ENCODE measurements around the gene CAVIN1. TPM values are rescaled to one million over a fixed set of nuclear protein-coding genes. Genes with fewer than 3 reads are reported as not detected.
A peak's percentile ranks its signal among the peaks of the same experiment; 100 is the strongest.
"Not testable (repeated sequence)": the region's sequence is repeated elsewhere in the genome, so short reads cannot be mapped to it uniquely, and the experiment has no call there.

CAVIN1 gene
- polyA plus RNA-seq, 12 donors = 209 to 442 (median 249) TPM

DNA sequence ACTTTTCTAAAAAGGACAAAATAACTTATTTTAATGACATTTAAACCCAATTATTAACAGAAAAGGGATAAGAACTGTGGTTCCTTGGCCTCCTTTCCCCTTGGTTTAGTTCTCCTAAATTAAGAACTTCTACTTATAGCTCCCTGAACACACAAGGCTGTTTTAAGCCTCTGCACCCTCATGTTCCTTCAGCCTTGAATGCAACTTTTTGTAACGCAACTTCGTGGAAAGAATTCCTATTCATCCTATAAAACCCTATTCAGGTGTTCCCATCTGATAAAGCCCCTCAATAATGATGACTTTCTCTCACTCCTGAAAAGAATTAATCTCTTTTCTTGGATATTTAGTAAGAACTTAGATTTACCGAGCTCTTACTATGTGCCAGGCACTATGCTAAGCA is 41.2 kb downstream of the CAVIN1 start:
- DNase-seq = no peak

DNA sequence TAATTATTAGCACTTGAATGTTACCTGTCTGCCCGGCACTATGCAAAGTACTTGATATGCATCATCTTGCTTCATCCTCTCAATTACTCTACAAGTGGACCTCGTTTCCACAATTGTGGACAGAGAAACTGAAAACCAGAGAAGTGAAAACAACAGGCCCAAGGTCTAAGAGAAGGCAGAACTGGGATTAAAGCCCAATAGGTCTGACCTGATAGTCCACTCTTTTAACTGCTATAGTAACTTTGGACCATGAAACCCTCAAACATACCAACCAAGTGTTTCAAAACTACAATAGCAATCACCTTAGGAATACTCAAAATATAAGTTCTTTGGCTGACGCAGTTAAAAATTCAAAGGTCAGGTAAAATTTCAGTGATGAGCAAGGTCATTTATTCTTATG is 42.1 kb downstream of the CAVIN1 start:
- DNase-seq = no peak

DNA sequence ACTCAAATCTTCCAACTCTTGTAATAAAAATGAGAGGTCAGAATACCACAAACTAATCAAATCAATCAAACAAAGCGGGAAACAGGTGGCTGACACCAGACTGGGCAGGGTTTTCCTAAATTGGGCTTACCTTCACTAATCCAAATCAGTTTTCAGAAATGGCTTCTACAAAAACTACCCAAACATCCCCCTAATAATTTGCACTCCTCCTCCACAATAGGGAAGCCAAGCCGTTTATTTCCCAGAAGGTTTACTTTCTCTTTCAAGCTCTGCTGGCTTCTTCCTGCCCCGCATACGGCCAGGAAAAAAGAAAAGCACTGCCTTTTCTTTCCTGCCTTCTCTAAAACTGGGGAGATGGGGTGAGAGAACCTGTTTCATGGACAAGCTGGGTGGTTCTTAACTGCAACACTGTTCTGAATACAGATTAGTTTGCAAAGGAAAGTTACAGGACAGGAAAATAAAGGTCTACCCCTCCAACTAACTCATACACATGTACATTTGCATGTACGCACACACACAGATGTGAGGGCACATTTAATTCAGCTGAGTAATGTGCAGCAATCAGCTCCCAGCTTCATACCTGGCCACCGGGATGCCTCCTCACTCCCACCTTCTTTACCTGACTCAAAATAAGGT is 44.0 kb downstream of the CAVIN1 start:
- peak; percentile 68 for DNase-seq

DNA sequence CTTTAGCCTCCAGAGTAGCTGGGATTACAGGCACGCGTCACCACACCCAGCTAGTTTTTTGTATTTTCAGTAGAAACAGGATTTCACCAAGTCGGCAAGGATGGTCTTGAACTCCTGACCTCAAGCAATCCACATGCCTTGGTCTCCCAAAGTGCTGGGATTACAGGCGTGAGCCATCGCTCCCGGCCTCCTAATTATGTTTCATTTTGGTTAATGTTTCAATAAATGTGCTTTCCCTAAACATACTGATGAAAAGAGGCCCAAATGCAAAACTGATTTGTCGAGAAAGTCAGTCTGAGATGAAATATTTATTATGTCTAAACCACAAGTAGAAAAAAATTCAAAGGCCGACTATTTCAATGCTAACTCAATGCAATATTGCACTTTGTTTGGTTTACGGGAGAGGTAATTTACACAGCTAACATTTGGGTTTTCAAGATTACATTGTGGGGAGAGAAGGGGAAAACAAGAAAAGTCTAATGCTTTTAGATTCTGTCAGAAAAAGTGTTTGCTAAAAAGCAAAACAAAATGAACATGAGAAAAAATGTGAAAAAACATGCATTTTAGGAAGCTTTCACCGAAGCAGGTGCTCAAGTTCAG is 44.6 kb downstream of the CAVIN1 start:
- DNase-seq = no peak

DNA sequence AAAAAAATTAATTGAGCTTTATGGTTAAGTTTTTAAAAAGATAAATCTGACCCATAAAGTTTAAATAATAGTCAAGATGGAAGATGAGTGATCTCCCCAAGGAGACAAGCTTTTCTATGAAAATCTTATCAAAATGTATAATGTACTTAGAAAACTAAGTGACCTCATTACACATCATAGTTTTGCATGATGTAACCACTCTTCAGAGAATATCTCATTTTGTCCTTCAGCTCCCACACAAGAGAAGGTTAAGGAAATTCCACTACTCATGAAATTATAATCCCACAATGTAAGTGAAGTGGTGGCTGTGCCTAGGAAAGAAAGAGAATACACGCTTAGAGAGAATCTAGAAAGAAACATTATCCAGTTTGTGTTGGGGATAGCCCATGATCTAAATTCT is 49.2 kb downstream of the CAVIN1 start:
- DNase-seq = no peak

DNA sequence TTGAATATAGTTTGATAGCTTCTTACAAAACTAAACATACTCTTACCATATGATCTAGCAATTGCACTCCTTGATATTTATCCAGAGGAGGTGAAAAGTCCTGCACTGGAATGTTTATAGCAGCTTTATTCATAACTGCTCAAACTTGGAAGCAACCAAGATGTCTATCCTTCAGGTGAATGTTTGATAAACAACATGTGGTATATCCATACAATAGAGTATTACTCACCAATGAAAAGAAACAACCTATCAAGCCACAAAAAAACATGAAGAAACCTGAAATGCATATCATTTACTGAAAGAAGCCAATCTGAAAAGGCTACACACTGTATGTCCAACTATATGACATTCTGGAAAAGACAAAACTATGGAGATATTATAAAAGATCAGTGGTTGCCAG is 50.9 kb downstream of the CAVIN1 start:
- DNase-seq = no peak

DNA sequence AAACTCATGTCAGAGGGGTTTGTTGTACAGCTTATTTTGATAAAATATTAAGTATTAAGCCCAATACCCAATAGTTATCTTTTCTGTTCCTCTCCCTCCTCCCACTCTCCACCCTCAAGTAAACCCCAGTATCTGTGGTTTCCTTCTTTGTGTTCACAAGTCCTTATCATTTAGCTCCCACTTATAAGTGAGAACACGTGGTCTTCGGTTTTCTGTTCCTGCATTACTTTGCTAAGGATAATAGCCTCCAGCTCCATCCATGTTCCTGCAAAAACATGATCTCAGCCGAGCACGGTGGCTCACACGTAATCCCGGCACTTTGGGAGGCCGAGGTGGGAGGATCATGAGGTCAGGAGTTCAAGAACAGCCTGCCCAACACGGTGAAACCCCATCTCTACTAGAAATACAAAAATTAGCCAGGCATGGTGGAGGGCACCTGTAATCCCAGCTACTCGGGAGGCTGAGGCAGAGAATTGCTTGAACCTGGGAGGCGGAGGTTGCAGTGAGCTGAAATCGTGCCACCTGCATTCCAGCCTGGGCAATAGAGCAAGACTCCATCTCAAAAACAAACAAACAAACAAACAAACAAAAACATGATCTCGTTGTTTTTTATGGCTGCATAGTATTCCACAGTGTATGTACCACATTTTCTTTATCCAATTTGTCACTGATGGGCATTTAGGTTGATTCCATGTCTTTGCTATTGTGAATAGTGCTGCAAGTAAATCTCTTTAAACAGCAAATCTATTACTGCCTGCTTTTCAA is 54.1 kb downstream of the CAVIN1 start:
- DNase-seq = not testable (repeated sequence)

DNA sequence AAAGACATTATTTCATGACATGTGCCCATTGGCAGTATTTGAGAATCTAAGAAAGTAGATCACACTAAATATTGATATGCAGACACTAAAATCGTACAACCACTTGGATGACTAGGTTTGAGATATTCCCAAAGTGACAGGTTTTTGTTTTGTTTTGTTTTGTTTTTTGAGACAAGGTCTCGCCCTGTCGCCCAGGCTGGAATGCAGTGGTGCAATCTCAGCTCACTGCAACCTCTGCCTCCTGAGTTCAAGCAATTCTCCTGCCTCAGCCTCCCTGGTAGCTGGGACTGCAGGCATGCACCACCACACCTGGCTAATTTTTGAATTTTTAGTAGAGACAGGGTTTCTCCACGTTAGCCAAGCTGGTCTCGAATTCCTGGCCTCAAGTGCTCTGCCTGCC is 54.7 kb downstream of the CAVIN1 start:
- DNase-seq = not testable (repeated sequence)

DNA sequence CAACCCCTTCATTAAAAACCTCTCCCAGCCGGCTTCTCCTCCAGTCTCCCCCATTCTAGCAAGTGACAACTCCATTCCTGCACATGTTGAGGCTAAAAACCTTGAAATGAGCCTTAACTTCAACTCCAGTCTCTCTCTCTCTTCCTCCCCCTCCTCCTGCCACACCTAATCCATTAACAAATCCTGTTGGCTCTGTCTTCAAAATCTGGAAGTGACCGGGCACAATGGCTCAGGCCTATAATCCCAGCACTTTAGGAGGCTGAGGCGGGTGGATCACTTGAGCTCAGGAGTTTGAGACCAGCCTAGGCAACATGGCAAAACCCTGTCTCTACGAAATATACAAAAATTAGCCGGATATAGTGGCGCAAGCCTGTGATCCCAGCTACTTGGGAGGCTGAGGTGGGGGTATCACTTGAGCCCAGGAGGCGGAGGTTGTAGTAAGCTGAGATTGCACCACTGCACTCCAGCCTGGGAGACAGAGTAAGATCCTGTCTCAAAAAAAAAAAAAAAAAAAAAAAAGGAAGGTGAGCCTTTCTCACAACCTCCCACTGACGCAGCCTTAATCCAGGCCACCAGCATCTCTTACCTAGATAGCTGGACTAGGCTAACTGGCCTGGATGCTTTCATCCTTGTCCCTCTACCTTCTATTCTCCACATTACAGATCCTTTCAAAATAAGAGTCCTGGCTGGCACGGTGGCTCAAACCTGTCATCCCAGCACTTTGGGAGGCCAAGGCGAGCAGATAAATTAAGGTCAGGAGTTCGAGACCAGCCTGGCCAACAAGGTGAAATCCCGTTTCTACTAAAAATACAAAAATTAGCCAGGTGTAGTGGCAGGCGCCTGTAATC is 56.7 kb downstream of the CAVIN1 start:
- DNase-seq = not testable (repeated sequence)

DNA sequence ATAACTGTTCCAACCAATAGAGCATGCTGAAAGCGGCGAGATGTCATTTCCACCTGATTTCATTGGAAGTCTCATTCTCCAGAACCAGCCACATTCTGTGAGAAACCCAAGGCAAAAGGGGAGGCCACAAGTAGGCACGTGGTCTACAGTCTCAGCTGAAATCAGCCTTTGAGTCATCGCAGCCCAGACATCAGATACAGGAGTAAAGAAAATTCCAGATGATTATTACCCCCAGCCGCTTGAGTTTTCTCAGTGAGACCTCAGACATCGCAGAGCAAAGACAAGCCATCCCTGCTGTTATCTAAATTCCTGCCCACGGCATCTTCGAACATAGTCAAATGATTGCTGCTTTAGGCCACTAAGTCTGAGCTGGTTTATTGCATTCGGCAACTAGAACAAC is 57.9 kb downstream of the CAVIN1 start:
- no peak for DNase-seq

DNA sequence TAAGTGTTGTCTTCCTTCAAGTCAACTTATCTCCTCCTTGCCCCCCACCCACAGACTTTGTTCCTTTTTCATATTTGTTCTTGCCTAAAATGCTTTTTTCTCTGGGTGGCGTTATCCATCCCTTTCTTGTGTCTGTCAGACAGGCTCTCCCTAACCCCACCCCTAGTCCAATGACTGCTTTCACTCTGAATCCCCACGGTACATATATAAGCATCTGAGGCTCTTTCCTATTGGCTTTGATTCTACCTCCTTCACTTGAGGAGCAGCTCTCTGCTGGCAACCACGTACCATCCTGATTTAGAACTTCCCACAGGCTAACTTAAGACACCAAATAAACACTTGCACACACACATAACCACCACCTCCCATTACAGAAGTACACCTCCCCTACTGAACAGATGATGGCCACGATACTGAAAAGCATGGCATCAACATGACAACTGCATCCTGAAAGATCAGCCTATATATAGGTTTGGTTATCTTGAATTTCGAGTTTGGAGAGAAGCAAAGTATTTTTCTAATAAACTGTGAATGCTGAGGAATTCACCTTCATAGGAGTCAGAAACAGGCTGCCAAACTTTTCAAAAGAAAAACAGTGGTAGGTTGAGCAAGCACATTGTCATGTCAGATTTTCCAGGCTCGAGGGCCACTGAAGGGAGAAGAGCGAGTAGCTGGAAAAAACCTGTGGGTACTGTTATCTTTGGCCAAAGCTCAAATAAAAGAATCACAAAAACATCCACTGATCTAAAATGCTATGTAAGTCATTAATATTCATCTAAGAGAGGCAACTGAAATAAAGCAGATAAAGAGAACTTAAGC is 59.1 kb downstream of the CAVIN1 start:
- DNase-seq = no peak

DNA sequence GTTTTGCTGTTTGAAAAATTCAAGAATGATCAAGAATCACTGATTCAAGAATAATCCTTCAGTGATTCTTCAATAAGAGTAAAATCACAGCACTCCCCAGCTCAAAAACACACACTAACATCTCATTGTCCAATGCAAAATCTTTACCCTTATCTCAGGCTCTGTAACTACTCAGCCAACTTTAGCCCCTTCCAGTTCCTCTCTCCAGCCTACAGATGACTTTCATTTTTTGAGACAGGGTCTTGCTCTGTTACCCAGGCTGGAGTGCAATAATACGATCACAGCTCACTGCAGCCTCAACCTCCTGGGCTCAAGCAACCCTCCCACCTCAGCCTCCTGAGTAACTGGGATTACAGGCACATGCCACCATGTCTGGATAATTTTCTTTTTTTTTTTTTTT is 59.8 kb downstream of the CAVIN1 start:
- no peak for DNase-seq

DNA sequence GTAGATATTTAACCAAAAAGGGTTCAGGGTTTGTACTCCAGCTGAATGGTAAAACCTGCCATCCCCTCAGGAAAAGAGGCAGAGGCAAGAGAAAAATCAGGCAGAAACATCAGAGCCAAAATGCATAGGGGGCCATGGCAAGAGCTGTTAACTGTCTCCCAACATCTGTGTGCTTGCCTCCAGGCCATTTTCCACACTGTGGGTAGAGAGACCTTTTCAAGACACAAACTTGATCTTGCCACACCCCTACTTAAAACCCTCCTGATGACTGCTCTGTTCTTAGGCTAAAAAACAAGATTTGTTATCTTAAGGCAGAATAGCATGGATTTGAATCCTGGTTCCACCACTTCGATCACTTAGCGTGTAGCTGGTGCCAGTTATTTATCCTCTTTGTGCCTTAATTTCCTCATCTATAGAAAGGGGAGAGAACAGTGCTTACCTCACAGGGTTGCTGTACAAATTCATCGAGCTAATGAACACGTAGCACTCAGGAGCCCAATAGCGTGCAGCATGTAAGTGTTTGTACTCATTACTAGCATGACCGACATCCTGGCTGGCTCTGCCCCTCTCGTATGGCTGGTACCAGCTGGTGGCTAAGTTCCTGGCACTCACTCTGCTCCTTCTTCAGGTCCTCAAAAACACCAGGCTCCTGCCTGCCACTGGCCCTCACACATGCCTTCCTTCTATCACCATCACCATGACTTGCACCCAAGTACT is 60.7 kb downstream of the CAVIN1 start:
- DNase-seq = no peak

DNA sequence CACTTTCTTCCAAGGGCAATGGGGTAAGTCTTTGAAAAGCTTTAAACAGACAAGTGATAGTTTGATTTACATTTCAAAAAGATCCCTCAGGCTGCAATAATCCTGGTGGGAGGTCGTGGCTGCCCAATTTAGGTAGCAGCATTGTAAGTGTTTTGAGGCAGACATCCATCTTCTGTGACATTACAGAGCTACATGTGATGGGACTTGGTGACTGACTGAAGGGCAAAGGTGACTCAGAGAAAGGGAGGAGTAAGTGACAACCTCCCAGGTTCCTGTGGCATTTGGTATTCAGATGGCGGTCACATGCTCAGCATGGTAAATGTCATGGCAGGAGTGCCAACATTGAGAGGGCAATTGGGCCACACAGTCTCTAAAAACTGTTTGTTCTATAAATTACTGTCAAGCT is 61.3 kb downstream of the CAVIN1 start:
- no peak for DNase-seq

DNA sequence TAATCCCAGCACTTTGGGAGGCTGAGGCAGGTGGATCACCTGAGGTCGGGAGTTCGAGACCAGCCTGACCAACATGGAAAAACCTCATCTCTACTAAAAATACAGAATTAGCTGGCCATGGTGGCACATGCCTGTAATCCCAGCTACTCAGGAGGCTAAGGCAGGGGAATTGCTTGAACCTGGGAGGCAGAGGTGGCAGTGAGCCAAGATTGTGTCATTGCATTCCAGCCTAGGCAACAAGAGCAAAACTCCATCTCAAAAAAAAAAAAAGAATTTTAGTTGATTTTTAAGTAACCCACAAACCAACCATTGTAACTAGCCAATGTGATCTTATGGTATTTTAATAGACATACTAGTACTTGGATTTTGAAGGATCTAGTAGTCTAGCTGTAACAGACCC is 62.7 kb downstream of the CAVIN1 start:
- DNase-seq = not testable (repeated sequence)

DNA sequence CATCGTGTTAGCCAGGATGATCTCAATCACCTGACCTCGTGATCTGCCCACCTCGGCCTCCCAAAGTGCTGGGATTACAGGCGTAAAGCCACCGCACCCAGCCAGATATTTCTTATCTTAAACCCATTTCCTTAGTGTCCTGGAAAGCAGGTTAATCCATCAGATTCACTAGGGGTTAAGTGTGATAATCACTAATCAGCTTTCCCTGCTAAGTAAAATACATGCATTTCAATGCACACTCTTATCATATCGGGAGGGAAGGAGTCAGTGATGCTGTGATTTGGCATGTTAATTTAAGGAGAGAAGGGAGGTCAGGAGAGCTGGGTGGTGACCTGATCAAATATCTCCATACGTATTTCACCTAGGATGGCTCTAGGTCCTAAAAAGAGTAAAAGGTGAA is 63.9 kb downstream of the CAVIN1 start:
- DNase-seq = no peak

DNA sequence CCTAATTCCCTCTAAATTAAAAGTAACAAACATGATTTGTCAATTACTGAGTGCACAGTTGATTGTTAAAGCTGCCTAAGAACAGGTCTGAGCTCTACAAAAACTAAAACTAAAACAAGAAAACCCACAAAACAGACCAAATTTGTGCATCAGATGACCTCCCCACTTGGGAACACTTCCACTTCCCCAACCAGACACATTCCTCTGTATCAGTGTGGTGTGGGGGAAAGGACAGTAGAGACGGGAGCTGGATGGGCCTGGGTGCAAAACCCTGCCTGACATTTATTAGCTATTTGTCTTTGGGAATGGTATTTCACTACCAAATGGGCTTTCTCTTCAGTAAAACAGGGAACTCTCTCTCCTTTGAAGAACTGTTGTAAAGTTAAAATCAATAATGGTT is 64.6 kb downstream of the CAVIN1 start:
- DNase-seq = no peak

DNA sequence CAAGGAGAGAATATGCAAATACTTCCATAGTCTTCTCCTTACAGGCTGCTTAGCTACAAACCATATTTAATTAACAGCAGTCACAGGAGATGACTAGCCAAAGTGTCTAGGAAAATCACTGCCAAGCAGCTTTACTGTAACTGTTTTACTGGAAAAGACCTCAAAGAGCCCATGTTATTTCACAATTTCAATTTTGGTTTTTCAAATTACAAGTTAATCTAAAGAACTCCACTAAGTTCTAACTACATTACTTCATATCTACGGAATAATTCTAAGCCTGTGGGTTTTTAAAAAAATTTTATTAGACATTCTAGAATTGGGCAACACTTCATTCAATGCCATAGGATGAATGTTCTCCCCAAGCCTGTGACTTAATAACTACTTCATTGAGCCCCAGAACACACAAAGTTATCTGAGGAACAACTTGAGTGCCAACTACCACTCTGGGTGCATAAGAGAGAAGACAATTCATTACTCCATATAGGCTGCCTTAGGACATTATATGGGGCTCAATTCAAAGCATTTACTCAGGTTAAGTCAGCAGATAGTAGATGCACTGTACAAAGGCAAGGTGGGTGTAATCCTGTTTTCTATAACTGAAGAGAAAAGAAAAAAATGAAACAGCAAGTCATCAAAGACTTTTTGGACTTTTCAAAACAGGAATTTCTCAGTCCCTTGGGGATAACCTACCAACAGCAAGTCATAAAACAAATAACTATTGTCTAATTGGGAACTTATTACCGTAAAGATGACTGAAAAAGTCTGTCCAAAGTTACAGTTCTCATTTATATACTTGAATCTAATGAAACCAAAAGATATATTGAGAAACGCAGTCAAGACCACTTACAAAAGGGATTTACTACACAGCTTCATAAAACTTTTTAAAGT is 67.9 kb downstream of the CAVIN1 start:
- DNase-seq = no peak

Measured in muscle of arm (tissue), 12 donors.